ENCODE measurements around the gene RASAL1. TPM values are rescaled to one million over a fixed set of nuclear protein-coding genes. Genes with fewer than 3 reads are reported as not detected.

Gene RASAL1
- total and polyA plus RNA-seq, 2 donors (not counting 1 experiment from before 2014, with no cell fraction given), result 0.10 to 11.0 TPM

- Histone ChIP-seq H3K79me2 (ENCODE audit: control insufficient read depth, insufficient read depth, low read length) (no peaks in the 10 kb centered on the region), H3K9me3 (ENCODE audit: control extremely low read depth in 1 of 3, control insufficient read depth in 2 of 3, insufficient read depth in 1 of 3, low read length in 2 of 3) (peaks cover 0 to 6% (median 1%) of the 10 kb centered on the region in 3 donors), H3K36me3 (replicated peaks in 1 of 2; ENCODE audit: control extremely low read depth in 1 of 2, control insufficient read depth in 1 of 2, extremely low read depth in 1 of 2, insufficient read depth in 2 of 2, low read length in 1 of 2) (no peaks in the 10 kb centered on the region), H3K27ac (ENCODE audit: low read length in 2 of 2) (no peak overlapping the region), H3K4me2 (replicated peaks; ENCODE audit: low read depth, low read length, poor library complexity, severe bottlenecking) (no peak overlapping the region), H3K9ac (ENCODE audit: low read length) (no peak overlapping the region), H3K4me3 (ENCODE audit: control extremely low read depth in 1 of 5, extremely low read depth in 1 of 5, insufficient read depth in 1 of 5, low read depth in 2 of 5, low read length in 4 of 5) (no peak overlapping the region), H3K27me3 (replicated peaks in 1 of 4; ENCODE audit: control extremely low read depth in 1 of 4, control insufficient read depth in 3 of 4, insufficient read depth in 4 of 4, low read length in 3 of 4) (no peaks in the 10 kb centered on the region), H2AFZ (ENCODE audit: insufficient read depth, low read depth, low read length, poor library complexity, severe bottlenecking) (no peak overlapping the region), H3K4me1 (ENCODE audit: control insufficient read depth in 2 of 2, insufficient read depth in 2 of 2, low read length in 2 of 2) (peaks cover 14 to 17% of the 10 kb centered on the region in 2 donors), H4K20me1 (ENCODE audit: control insufficient read depth, insufficient read depth, low read length, poor library complexity, severe bottlenecking) (no peaks in the 10 kb centered on the region)
- 100% methylated on average over 4 of the region's 8 CpGs for WGBS (ENCODE audit: insufficient coverage)
- ChIA-PET CTCF (no interaction called here), POLR2A (no interaction called here)
- no peak overlapping the region for H3K4me3 Mint-ChIP-seq
- H3K4me1 Mint-ChIP-seq, result peaks cover 19% of the 10 kb centered on the region
- no peak for ATAC-seq (ENCODE audit: low read depth)
- peak overlapping the region; percentile 41 for H3K27ac Mint-ChIP-seq
- no peaks in the 10 kb centered on the region for H3K27me3 Mint-ChIP-seq
- peaks cover 3% of the 10 kb centered on the region for H3K9me3 Mint-ChIP-seq (ENCODE audit: insufficient read depth)
- intact Hi-C loops (cut with micrococcal nuclease), result no loop called here
- DNase-seq, result no peak
- TF ChIP-seq, protein P1, sequence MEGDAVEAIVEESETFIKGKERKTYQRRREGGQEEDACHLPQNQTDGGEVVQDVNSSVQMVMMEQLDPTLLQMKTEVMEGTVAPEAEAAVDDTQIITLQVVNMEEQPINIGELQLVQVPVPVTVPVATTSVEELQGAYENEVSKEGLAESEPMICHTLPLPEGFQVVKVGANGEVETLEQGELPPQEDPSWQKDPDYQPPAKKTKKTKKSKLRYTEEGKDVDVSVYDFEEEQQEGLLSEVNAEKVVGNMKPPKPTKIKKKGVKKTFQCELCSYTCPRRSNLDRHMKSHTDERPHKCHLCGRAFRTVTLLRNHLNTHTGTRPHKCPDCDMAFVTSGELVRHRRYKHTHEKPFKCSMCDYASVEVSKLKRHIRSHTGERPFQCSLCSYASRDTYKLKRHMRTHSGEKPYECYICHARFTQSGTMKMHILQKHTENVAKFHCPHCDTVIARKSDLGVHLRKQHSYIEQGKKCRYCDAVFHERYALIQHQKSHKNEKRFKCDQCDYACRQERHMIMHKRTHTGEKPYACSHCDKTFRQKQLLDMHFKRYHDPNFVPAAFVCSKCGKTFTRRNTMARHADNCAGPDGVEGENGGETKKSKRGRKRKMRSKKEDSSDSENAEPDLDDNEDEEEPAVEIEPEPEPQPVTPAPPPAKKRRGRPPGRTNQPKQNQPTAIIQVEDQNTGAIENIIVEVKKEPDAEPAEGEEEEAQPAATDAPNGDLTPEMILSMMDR (IDR thresholded peaks at IDR 0.05), result no peak
- TF ChIP-seq EZH2 (IDR thresholded peaks at IDR 0.05; ENCODE audit: borderline replicate concordance, insufficient read depth, low read depth, low read length, poor library complexity, severe bottlenecking), result no peak
Observed at GRCh38 chr12:113143959-113144358, 8.4 kb upstream of the RASAL1 start.

DNA sequence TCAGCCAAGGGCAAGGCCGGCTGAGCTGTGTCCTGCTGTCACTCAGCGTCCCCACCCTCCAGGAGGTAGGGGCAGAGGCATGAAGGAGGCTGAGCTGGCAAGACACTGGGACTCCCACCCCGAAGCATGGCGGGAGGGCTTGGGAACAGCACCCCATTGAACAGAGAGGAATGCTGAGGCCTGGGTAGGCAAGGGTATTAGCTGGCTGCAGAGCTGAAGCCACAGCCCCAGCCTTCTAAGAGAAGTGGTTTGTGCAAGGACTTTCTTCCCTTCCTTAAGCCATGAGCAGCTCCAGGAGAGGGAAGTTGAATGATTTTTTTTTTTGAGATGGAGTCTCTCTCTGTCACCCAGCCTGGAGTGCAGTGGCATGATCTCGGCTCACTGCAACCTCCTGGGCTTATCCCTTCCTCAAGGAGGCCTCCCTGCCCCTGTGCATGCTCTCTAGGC, 7.3 kb upstream of the RASAL1 start:
- 39% methylated on average over 3 of the region's 5 CpGs for WGBS (ENCODE audit: insufficient coverage)
- Histone ChIP-seq H3K4me3 (ENCODE audit: control extremely low read depth in 1 of 5, extremely low read depth in 1 of 5, insufficient read depth in 1 of 5, low read depth in 2 of 5, low read length in 4 of 5) (no peak overlapping the region), H3K4me1 (ENCODE audit: control insufficient read depth in 2 of 2, insufficient read depth in 2 of 2, low read length in 2 of 2) (peaks cover 14 to 17% of the 10 kb centered on the region in 2 donors), H3K27ac (ENCODE audit: low read length in 2 of 2) (peak overlapping the region in 1 of 2 donors; percentile 51), H3K9me3 (ENCODE audit: control extremely low read depth in 1 of 3, control insufficient read depth in 2 of 3, insufficient read depth in 1 of 3, low read length in 2 of 3) (peaks cover 0 to 6% (median 1%) of the 10 kb centered on the region in 3 donors), H3K36me3 (replicated peaks in 1 of 2; ENCODE audit: control extremely low read depth in 1 of 2, control insufficient read depth in 1 of 2, extremely low read depth in 1 of 2, insufficient read depth in 2 of 2, low read length in 1 of 2) (no peaks in the 10 kb centered on the region), H3K27me3 (replicated peaks in 1 of 4; ENCODE audit: control extremely low read depth in 1 of 4, control insufficient read depth in 3 of 4, insufficient read depth in 4 of 4, low read length in 3 of 4) (no peaks in the 10 kb centered on the region), H2AFZ (ENCODE audit: insufficient read depth, low read depth, low read length, poor library complexity, severe bottlenecking) (peak overlapping the region; percentile 44), H3K79me2 (ENCODE audit: control insufficient read depth, insufficient read depth, low read length) (no peaks in the 10 kb centered on the region), H3K4me2 (replicated peaks; ENCODE audit: low read depth, low read length, poor library complexity, severe bottlenecking) (peak overlapping the region; percentile 53), H4K20me1 (ENCODE audit: control insufficient read depth, insufficient read depth, low read length, poor library complexity, severe bottlenecking) (no peaks in the 10 kb centered on the region), H3K9ac (ENCODE audit: low read length) (no peak overlapping the region)
- ChIA-PET POLR2A (interaction anchor here (0.6 kb wide), 1 partner anchor 34 kb away, joined by 4 read pairs; no protein-coding TSS in a partner anchor), CTCF (interaction anchor here (0.9 to 1.8 kb wide), 2 partner anchors 9 to 31 kb away, joined by 3 to 8 read pairs; no protein-coding TSS in a partner anchor)
- H3K27ac Mint-ChIP-seq, result peak overlapping the region; percentile 72
- ATAC-seq (ENCODE audit: low read depth) (no peak), DNase-seq (no peak)
- peaks cover 19% of the 10 kb centered on the region for H3K4me1 Mint-ChIP-seq
- TF ChIP-seq, protein P1 (IDR thresholded peaks at IDR 0.05), result no peak
- no peak for TF ChIP-seq EZH2 (IDR thresholded peaks at IDR 0.05; ENCODE audit: borderline replicate concordance, insufficient read depth, low read depth, low read length, poor library complexity, severe bottlenecking)
- peak overlapping the region; percentile 32 for H3K4me3 Mint-ChIP-seq
- peaks cover 3% of the 10 kb centered on the region for H3K9me3 Mint-ChIP-seq (ENCODE audit: insufficient read depth)
- H3K27me3 Mint-ChIP-seq, result no peaks in the 10 kb centered on the region
- intact Hi-C loops (cut with micrococcal nuclease), result no loop called here
